Gastrocnemius medialis (tissue), 4 donors: ENCODE measurements around the gene VAPB. TPM values are rescaled to one million over a fixed set of nuclear protein-coding genes. Genes with fewer than 3 reads are reported as not detected.

Experiments used
- ATAC-seq, 2 donors: fragments of 150-250 bp; one replicate each; pipeline ENCODE4 v1.9.1; 2016
- DNase-seq, 2 donors: peaks; one replicate each; pipeline ENCODE4 v3.0.0-alpha.2; 2019
- H3K27ac ChIP-seq, 4 donors: fragments of 200-600 bp; sonication (generic); 1 replicate in 1 of 4; 2 replicates in 3 of 4; pipeline ENCODE4 v1.5.1; 2016 to 2018; ENCODE audit warnings: mild to moderate bottlenecking in 2 of 4, moderate library complexity in 1 of 4
- H3K27me3 ChIP-seq, 3 donors: fragments of 200-600 bp; sonication (generic) in 2 of 3; 1 replicate in 1 of 3; 2 replicates in 2 of 3; pipeline versions ENCODE4 v1.5.1 to v1.6.0; 2016 to 2019; ENCODE audit warnings: mild to moderate bottlenecking in 1 of 3, moderate library complexity in 1 of 3
- H3K36me3 ChIP-seq, 2 donors: fragments of 200-600 bp; sonication (generic) in 1 of 2; one replicate each; pipeline ENCODE4 v1.5.1; 2017 to 2018
- H3K4me1 ChIP-seq, 2 donors: fragments of 200-600 bp; sonication (generic) in 1 of 2; one replicate each; pipeline ENCODE4 v1.5.1; 2016 to 2017; ENCODE audit warnings: mild to moderate bottlenecking in 2 of 2
- H3K4me3 ChIP-seq, 4 donors: fragments of 200-600 bp; sonication (generic) in 3 of 4; 1 replicate in 1 of 4; 2 replicates in 3 of 4; pipeline ENCODE4 v1.5.1; 2016 to 2019; ENCODE audit warnings: mild to moderate bottlenecking in 2 of 4
- H3K9me3 ChIP-seq, 3 donors: fragments of 200-600 bp; sonication (generic) in 2 of 3; 1 replicate in 1 of 3; 2 replicates in 2 of 3; pipeline ENCODE4 v1.5.1; 2016 to 2019
- CTCF ChIP-seq, 5 experiments: fragments of 450-650 bp in 3 of 5; fragments of 200-600 bp in 2 of 5; sonication (generic) in 2 of 5; IDR thresholded peaks in 4 of 5; conservative IDR thresholded peaks in 1 of 5; 1 replicate in 4 of 5; 2 replicates in 1 of 5; pipeline ENCODE4 v1.5.1; 2016 to 2019; ENCODE audit warnings: antibody characterized with exemption in 5 of 5, mild to moderate bottlenecking in 3 of 5, moderate library complexity in 3 of 5
- POLR2A ChIP-seq, 2 donors: fragments of 450-650 bp; IDR thresholded peaks; one replicate each; pipeline ENCODE4 v1.6.1; 2017; ENCODE audit warnings: antibody characterized with exemption in 2 of 2, mild to moderate bottlenecking in 2 of 2, moderate library complexity in 2 of 2
- in situ Hi-C, 4 donors: fragments of 200-750 bp; cut with MboI; loops; one replicate each; pipeline versions ENCODE4 v1.15.0 to v1.8.0; 2017; ENCODE audit warnings: low sequenced_read_pairs in 4 of 4
- intact Hi-C: fragments of 100-400 bp; cut with DNase I; formaldehyde crosslinking; loops from one replicate; pipeline ENCODE4 v1.15.1; 2023; ENCODE audit warnings: low total_unique reads
- total RNA-seq, 4 donors: library from RNA; depleted of rRNA; stranded (reverse); fragments of >200 nt; gene quantifications; one replicate each; pipeline versions ENCODE4 v1.1.0 to v1.2.3, GENCODE V29; 2016

Gene VAPB
- total RNA-seq, 4 donors from 2014 or later, result 30.4 to 37.7 (median 32.8) TPM

GRCh38 chr20:58342104-58342945, 46.7 kb upstream of the VAPB start:
- H3K27ac ChIP-seq, result no peak overlapping the region
- DNase-seq, result no peak

DNA sequence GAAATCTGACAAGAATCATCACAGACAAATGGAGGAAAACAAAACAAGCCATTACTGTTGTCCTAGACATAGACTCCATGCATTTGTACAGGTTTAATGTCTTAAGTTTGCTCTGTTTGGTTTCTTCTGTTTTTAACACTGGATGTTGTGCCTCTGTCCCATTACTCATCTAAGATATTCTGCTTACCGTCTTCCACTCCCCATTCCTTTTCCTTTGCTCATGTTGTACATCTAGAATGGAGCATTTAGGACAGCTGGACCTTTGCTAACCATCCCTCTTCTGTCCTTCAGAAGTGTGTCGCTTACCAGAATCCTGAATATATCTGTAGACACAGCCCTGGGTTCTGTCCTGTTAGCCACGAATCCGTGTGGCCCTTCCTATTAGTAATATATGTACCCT, 44.3 kb upstream of the VAPB start:
- TF ChIP-seq CTCF (IDR thresholded peaks at IDR 0.05 in 4 of 5, conservative IDR thresholded peaks at IDR 0.05 in 1 of 5), result no peak
- TF ChIP-seq POLR2A (IDR thresholded peaks at IDR 0.05), result no peak
- in situ Hi-C loops, result no loop called here

More at GRCh38 chr20:58342104-58342945, 46.7 kb upstream of the VAPB start:
- TF ChIP-seq POLR2A (IDR thresholded peaks at IDR 0.05) (no peak), CTCF (IDR thresholded peaks at IDR 0.05 in 4 of 5, conservative IDR thresholded peaks at IDR 0.05 in 1 of 5) (no peak)
- Histone ChIP-seq H3K4me1 (peaks cover 0 to 4% of the 10 kb centered on the region in 2 donors), H3K9me3 (no peaks in the 10 kb centered on the region), H3K36me3 (peaks cover 0 to 13% of the 10 kb centered on the region in 2 donors), H3K27me3 (no peaks in the 10 kb centered on the region), H3K4me3 (no peak overlapping the region)
- intact Hi-C loops (no loop called here), in situ Hi-C loops (no loop called here)
- ATAC-seq, result no peak

DNA sequence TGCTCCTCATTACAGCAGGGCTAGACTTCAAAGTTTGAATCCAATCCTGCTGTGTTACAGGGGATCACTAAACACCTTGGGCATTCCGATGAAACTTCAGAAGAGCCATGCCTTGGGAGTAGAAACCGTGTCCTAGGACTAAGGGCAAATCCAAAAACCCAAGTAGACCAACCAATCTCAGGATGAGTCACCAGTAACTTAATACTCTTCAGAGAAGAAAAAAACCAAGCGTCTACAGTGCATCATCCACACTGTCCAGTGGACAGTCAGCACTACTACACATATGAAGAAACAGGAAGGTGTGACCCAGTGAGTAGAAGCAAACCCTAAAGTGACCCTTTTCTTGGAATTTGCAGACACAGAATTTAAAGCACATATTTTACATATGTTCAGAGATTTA, 39.5 kb upstream of the VAPB start:
- H3K9me3 ChIP-seq, result no peaks in the 10 kb centered on the region
- intact Hi-C loops (loop anchor here (1.0 kb wide), 1 partner anchor 18 kb away; no protein-coding TSS in a partner anchor), in situ Hi-C loops (no loop called here)
- DNase-seq, result no peak
- no peak overlapping the region for H3K4me3 ChIP-seq
- peak overlapping the region in 1 of 4 donors; percentile 54 for H3K27ac ChIP-seq
- H3K4me1 ChIP-seq, result peaks cover 9 to 11% of the 10 kb centered on the region in 2 donors
- H3K36me3 ChIP-seq, result peaks cover 0 to 22% of the 10 kb centered on the region in 2 donors
- no peaks in the 10 kb centered on the region for H3K27me3 ChIP-seq
- peak; percentile 99 to 100 for ATAC-seq
- no peak for TF ChIP-seq POLR2A (IDR thresholded peaks at IDR 0.05)
- TF ChIP-seq CTCF (IDR thresholded peaks at IDR 0.05 in 4 of 5, conservative IDR thresholded peaks at IDR 0.05 in 1 of 5), result peak in 2 of 5 experiments; percentile 18 to 19

More for the DNA sequence above, 44.3 kb upstream of the VAPB start:
- peaks cover 0 to 13% of the 10 kb centered on the region in 2 donors for H3K36me3 ChIP-seq
- peaks cover 9 to 14% of the 10 kb centered on the region in 2 donors for H3K4me1 ChIP-seq
- intact Hi-C loops, result no loop called here
- DNase-seq (no peak), ATAC-seq (no peak)
- H3K9me3 ChIP-seq, result no peaks in the 10 kb centered on the region
- no peak overlapping the region for H3K27ac ChIP-seq
- no peak overlapping the region for H3K4me3 ChIP-seq
- no peaks in the 10 kb centered on the region for H3K27me3 ChIP-seq

- Histone ChIP-seq H3K36me3 (peaks cover 0 to 36% of the 10 kb centered on the region in 2 donors), H3K4me3 (no peak overlapping the region), H3K27me3 (no peaks in the 10 kb centered on the region), H3K4me1 (peaks cover 9 to 11% of the 10 kb centered on the region in 2 donors), H3K27ac (no peak overlapping the region), H3K9me3 (no peaks in the 10 kb centered on the region)
- ATAC-seq, result no peak
- in situ Hi-C loops (no loop called here), intact Hi-C loops (loop anchor here (5.0 kb wide), 1 partner anchor 35 kb away; the partner anchor contains the start of gene VAPB)
- DNase-seq, result no peak
- no peak for TF ChIP-seq CTCF (IDR thresholded peaks at IDR 0.05 in 4 of 5, conservative IDR thresholded peaks at IDR 0.05 in 1 of 5)
- no peak for TF ChIP-seq POLR2A (IDR thresholded peaks at IDR 0.05)
Measured at GRCh38 chr20:58352468-58352867, 36.6 kb upstream of the VAPB start.
